Kidney (tissue), 14 donors: ENCODE measurements around the gene SS18L1. TPM values are rescaled to one million over a fixed set of nuclear protein-coding genes. Genes with fewer than 3 reads are reported as not detected.

Source experiments
- DNase-seq, 5 donors: peaks; one replicate each; pipeline ENCODE4 v3.0.0-alpha.2; 2013 to 2020
- FAIRE-seq: peaks from 2 replicates; lab custom pipeline; 2012; peaks lifted over from hg19 to GRCh38; lab: Jason Lieb, UNC
- H3K27ac ChIP-seq, 2 donors: one replicate each; pipeline ENCODE4 v1.7.0; 2013; ENCODE audit warnings: low read depth in 2 of 2, low read length in 2 of 2, inconsistent platforms in 1 of 2
- H3K27me3 ChIP-seq: one replicate; pipeline ENCODE4 v1.7.1; 2013; ENCODE audit warnings: low read length, inconsistent platforms; ENCODE audit not compliant: control insufficient read depth, insufficient read depth
- H3K36me3 ChIP-seq, 3 donors: one replicate each; pipeline versions ENCODE4 v1.7.0 to v1.7.1; 2013; ENCODE audit warnings: low read length in 3 of 3, control low read depth in 1 of 3, inconsistent platforms in 1 of 3; ENCODE audit not compliant: insufficient read depth in 3 of 3, control insufficient read depth in 2 of 3
- H3K4me1 ChIP-seq, 3 donors: one replicate each; pipeline versions ENCODE4 v1.7.0 to v1.7.1; 2013; ENCODE audit warnings: low read length in 3 of 3, inconsistent platforms in 1 of 3, low read depth in 1 of 3; ENCODE audit not compliant: control insufficient read depth in 2 of 3, insufficient read depth in 2 of 3
- H3K4me3 ChIP-seq, 3 donors: one replicate each; pipeline versions ENCODE4 v1.7.0 to v1.8.1; 2013; ENCODE audit warnings: low read length in 3 of 3, control low read depth in 1 of 3, inconsistent platforms in 1 of 3
- H3K9ac ChIP-seq, 3 donors: one replicate each; pipeline versions ENCODE4 v1.7.0 to v1.7.1; 2013; ENCODE audit warnings: low read length in 3 of 3, control low read depth in 1 of 3, inconsistent platforms in 1 of 3
- H3K9me3 ChIP-seq, 3 donors: one replicate each; pipeline versions ENCODE4 v1.7.0 to v1.7.1; 2013; ENCODE audit warnings: low read length in 3 of 3, control low read depth in 1 of 3, inconsistent platforms in 1 of 3; ENCODE audit not compliant: control insufficient read depth in 2 of 3, insufficient read depth in 1 of 3
- CTCF ChIP-seq: IDR thresholded peaks from 3 replicates; pipeline ENCODE4 v1.5.1; 2012; ENCODE audit warnings: mild to moderate bottlenecking, moderate library complexity, borderline replicate concordance; ENCODE audit not compliant: insufficient read depth; ENCODE audit errors: extremely low read depth
- intact Hi-C: fragments of 100-400 bp; cut with DNase I; formaldehyde crosslinking; loops from one replicate; pipeline ENCODE4 v1.11.1; 2022
- polyA plus RNA-seq: library from polyadenylated mRNA; stranded (reverse); fragments of 350-450 nt; fragmentation: Illumina TruSeq; extraction: RNeasy Lipid Tissue Mini Kit (QIAGEN cat#74804); gene quantifications from one replicate; pipeline ENCODE4 v1.2.3, GENCODE V29; 2014; ENCODE audit warnings: low read depth, low replicate concordance; ENCODE audit not compliant: insufficient read depth
- total RNA-seq: library from RNA; stranded (reverse); fragmentation: NEBNext Ultra II Directional; extraction: Animal tissue kit (Norgen Biotek cat#: 25700); gene quantifications from one replicate; pipeline ENCODE4 v1.2.1, GENCODE V29; 2021
- donor health status: control.
- donor health status: control.
- donor health status: control.
- donor health status: control.
- donor health status: control.
- donor health status: DM: yes; HTN: yes; CAD: no.
- donor health status: Normal renal cell carcinoma (clear cell type).

The SS18L1 gene
- total and polyA plus RNA-seq, 2 donors from 2014 or later = 6.5 to 12.0 TPM

- H3K27ac ChIP-seq = no peak overlapping the region
- intact Hi-C loops = no loop called here
- no peak overlapping the region for H3K4me3 ChIP-seq
- FAIRE-seq (no peak), DNase-seq (peak in 1 of 5 donors; percentile 54)
- no peaks in the 10 kb centered on the region for H3K9me3 ChIP-seq
- H3K36me3 ChIP-seq = peaks cover 0 to 23% (median 20%) of the 10 kb centered on the region in 3 donors
- H3K4me1 ChIP-seq = no peaks in the 10 kb centered on the region
- H3K27me3 ChIP-seq = no peaks in the 10 kb centered on the region
- TF ChIP-seq CTCF = no peak
- no peak overlapping the region for H3K9ac ChIP-seq
Measured at GRCh38 chr20:62198931-62199330, 55.4 kb downstream of the SS18L1 start.

- no peak for FAIRE-seq
- no peaks in the 10 kb centered on the region for H3K27me3 ChIP-seq
- H3K27ac ChIP-seq = no peak overlapping the region
- H3K9ac ChIP-seq = no peak overlapping the region
- intact Hi-C loops = no loop called here
- peaks cover 0 to 23% (median 20%) of the 10 kb centered on the region in 3 donors for H3K36me3 ChIP-seq
- TF ChIP-seq CTCF = no peak
- no peak overlapping the region for H3K4me3 ChIP-seq
- DNase-seq = peak in 1 of 5 donors; percentile 59
- no peaks in the 10 kb centered on the region for H3K9me3 ChIP-seq
- H3K4me1 ChIP-seq = no peaks in the 10 kb centered on the region
Measured at GRCh38 chr20:62200491-62201172, 57.1 kb downstream of the SS18L1 start.

GRCh38 chr20:62201173-62202082 is 57.9 kb downstream of the SS18L1 start:
- H3K36me3 ChIP-seq = peaks cover 0 to 23% (median 16%) of the 10 kb centered on the region in 3 donors
- no peak overlapping the region for H3K9ac ChIP-seq
- FAIRE-seq (no peak), DNase-seq (peak in 1 of 5 donors; percentile 66)
- TF ChIP-seq CTCF = no peak
- H3K9me3 ChIP-seq = no peaks in the 10 kb centered on the region
- H3K4me1 ChIP-seq = no peaks in the 10 kb centered on the region
- H3K4me3 ChIP-seq = no peak overlapping the region
- H3K27me3 ChIP-seq = no peaks in the 10 kb centered on the region
- intact Hi-C loops = no loop called here
- H3K27ac ChIP-seq = no peak overlapping the region
